Osteoblast (primary cell): Measurements from ENCODE around the gene KRT78. TPM values are rescaled to one million over a fixed set of nuclear protein-coding genes. Genes with fewer than 3 reads are reported as not detected.

Source experiments
- DNase-seq: peaks from one replicate; pipeline ENCODE4 v3.0.0; 2011; ENCODE audit warnings: low spot score, mixed read lengths; ENCODE audit not compliant: insufficient read length; ENCODE audit errors: missing footprints
- H2AFZ ChIP-seq: 2 replicates; pipeline ENCODE4 v1.6.0; 2011; ENCODE audit warnings: mild to moderate bottlenecking, low read length
- H3K27ac ChIP-seq: 2 replicates; pipeline ENCODE4 v1.5.1; 2011; ENCODE audit warnings: mild to moderate bottlenecking, low read depth, low read length, moderate library complexity
- H3K27me3 ChIP-seq: 2 replicates; pipeline ENCODE4 v1.6.0; 2012; ENCODE audit warnings: mild to moderate bottlenecking, control low read depth, inconsistent platforms, low read length, moderate library complexity; ENCODE audit not compliant: insufficient read depth
- H3K36me3 ChIP-seq: 2 replicates; pipeline ENCODE4 v1.5.1; 2011; ENCODE audit warnings: mild to moderate bottlenecking, low read length, control low read depth, moderate library complexity; ENCODE audit not compliant: insufficient read depth
- H3K4me1 ChIP-seq: 2 replicates; pipeline ENCODE4 v1.5.1; 2011; ENCODE audit warnings: mild to moderate bottlenecking, low read length, control low read depth, moderate library complexity; ENCODE audit not compliant: insufficient read depth
- H3K4me2 ChIP-seq: 2 replicates; pipeline ENCODE4 v1.6.0; 2011; ENCODE audit warnings: mild to moderate bottlenecking, low read length; ENCODE audit not compliant: insufficient read depth
- H3K4me3 ChIP-seq: fragments of 200-600 bp; sonication (generic); 3 replicates; pipeline ENCODE4 v1.5.1; 2012; ENCODE audit warnings: mild to moderate bottlenecking, low read length, inconsistent platforms; ENCODE audit not compliant: insufficient read depth
- H3K79me2 ChIP-seq: 2 replicates; pipeline ENCODE4 v1.6.0; 2012; ENCODE audit warnings: mild to moderate bottlenecking, low read length, control low read depth, inconsistent platforms; ENCODE audit not compliant: insufficient read depth
- H3K9me3 ChIP-seq: 2 replicates; pipeline ENCODE4 v1.5.1; 2011; ENCODE audit warnings: low read depth, low read length, control low read depth
- H4K20me1 ChIP-seq: 2 replicates; pipeline ENCODE4 v1.6.0; 2012; ENCODE audit warnings: mild to moderate bottlenecking, low read length, control low read depth; ENCODE audit not compliant: insufficient read depth
- total RNA-seq: library from RNA; depleted of rRNA; stranded (reverse); fragments of >200 nt; gene quantifications from 2 replicates; pipeline ENCODE4 v1.2.3, GENCODE V29; 2012
- TF ChIP-seq, protein P1 (sequence below): IDR thresholded peaks from 2 replicates; pipeline ENCODE4 v1.5.1; 2011; ENCODE audit warnings: mild to moderate bottlenecking, low read depth, low read length, moderate library complexity; ENCODE audit errors: extremely low read depth

KRT78 gene
- total RNA-seq, 1 donor, result not detected

GRCh38 chr12:52792185-52793029, 56.4 kb downstream of the KRT78 start:
- Histone ChIP-seq H3K79me2 (no peaks in the 10 kb centered on the region), H3K27me3 (peaks cover 46% of the 10 kb centered on the region), H3K36me3 (no peaks in the 10 kb centered on the region), H3K4me2 (no peak overlapping the region), H3K4me1 (no peaks in the 10 kb centered on the region), H3K4me3 (no peak overlapping the region), H2AFZ (no peak overlapping the region), H4K20me1 (no peaks in the 10 kb centered on the region), H3K9me3 (no peaks in the 10 kb centered on the region), H3K27ac (no peak overlapping the region)
- TF ChIP-seq, protein P1, sequence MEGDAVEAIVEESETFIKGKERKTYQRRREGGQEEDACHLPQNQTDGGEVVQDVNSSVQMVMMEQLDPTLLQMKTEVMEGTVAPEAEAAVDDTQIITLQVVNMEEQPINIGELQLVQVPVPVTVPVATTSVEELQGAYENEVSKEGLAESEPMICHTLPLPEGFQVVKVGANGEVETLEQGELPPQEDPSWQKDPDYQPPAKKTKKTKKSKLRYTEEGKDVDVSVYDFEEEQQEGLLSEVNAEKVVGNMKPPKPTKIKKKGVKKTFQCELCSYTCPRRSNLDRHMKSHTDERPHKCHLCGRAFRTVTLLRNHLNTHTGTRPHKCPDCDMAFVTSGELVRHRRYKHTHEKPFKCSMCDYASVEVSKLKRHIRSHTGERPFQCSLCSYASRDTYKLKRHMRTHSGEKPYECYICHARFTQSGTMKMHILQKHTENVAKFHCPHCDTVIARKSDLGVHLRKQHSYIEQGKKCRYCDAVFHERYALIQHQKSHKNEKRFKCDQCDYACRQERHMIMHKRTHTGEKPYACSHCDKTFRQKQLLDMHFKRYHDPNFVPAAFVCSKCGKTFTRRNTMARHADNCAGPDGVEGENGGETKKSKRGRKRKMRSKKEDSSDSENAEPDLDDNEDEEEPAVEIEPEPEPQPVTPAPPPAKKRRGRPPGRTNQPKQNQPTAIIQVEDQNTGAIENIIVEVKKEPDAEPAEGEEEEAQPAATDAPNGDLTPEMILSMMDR, result no peak
- DNase-seq, result no peak

DNA sequence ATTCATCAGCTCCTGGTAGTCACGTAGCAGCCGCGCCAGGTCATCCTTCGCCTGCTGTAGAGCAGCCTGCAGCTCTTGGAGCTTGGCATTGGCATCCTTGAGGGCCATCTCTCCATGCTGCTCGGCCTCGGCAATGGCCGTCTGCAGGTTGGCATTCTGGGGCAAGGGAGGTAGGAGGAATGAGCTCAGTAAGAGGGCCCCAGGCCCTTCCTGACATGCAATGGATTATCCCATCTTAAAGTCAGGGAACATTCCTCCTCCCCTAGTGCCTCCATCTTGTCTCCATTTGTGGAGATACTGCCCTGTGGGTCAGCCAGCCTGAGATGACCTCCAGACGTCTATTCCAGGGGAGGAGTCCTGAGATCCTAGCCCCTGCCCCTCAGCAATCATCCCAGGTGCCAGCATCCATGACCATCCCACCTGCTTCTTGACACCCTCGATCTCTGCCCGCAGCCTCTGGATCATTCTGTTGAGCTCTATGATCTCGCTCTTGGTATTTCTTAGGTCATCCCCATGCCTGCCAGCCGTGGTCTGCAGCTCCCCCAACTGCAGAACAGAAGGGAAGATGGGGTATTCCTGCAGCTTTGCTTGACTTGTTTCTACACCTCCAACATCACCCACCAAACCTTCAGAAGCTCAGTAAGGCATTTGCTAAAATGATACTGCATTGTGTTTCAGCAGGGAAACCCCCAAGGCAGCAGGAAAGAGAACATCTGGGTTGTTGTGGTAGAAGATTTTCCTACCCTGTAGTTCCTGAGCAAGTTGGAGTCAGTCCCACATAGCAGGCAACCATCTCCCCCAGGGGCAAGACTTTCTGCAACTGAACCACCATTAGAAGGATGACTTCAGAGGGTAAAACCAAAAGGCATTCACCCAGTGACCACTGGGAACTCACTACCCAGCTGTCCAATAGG, 57.3 kb downstream of the KRT78 start:
- H3K4me3 ChIP-seq, result no peak overlapping the region
- H3K79me2 ChIP-seq, result no peaks in the 10 kb centered on the region
- H3K4me2 ChIP-seq, result no peak overlapping the region
- no peak overlapping the region for H3K27ac ChIP-seq
- H3K36me3 ChIP-seq, result no peaks in the 10 kb centered on the region
- no peaks in the 10 kb centered on the region for H3K9me3 ChIP-seq
- H3K27me3 ChIP-seq, result peaks cover 46% of the 10 kb centered on the region
- H2AFZ ChIP-seq, result no peak overlapping the region
- TF ChIP-seq, protein P1, result no peak
- DNase-seq, result peak; percentile 51
- no peaks in the 10 kb centered on the region for H4K20me1 ChIP-seq
- H3K4me1 ChIP-seq, result no peaks in the 10 kb centered on the region

- H3K79me2 ChIP-seq, result no peaks in the 10 kb centered on the region
- peak; percentile 88 for DNase-seq
- no peak overlapping the region for H2AFZ ChIP-seq
- no peak overlapping the region for H3K4me3 ChIP-seq
- H3K4me1 ChIP-seq, result no peaks in the 10 kb centered on the region
- H3K9me3 ChIP-seq, result no peaks in the 10 kb centered on the region
- H3K27me3 ChIP-seq, result peaks cover 47% of the 10 kb centered on the region
- no peaks in the 10 kb centered on the region for H4K20me1 ChIP-seq
- H3K27ac ChIP-seq, result no peak overlapping the region
- TF ChIP-seq, protein P1, result no peak
- no peak overlapping the region for H3K4me2 ChIP-seq
- H3K36me3 ChIP-seq, result no peaks in the 10 kb centered on the region
These were observed 58.1 kb downstream of the KRT78 start for GRCh38 chr12:52790427-52791270.
